ENCODE measurements around the gene RAB1A.

Gene RAB1A

GRCh38 chr2:65039640-65040039 is 90.3 kb downstream of the RAB1A start:
- Mint-ChIP-seq H3K36me3 (ENCODE audit: low read depth) (peaks cover 95% of the 10 kb centered on the region), H3K9me3 (peaks cover 11% of the 10 kb centered on the region), H3K4me1 (ENCODE audit: low read depth) (peaks cover 12% of the 10 kb centered on the region), H3K27me3 (no peaks in the 10 kb centered on the region), H3K4me3 (no peak overlapping the region), H3K27ac (no peak overlapping the region)
- intact Hi-C loops (cut with micrococcal nuclease), result loop anchor here (1.0 kb wide), 1 partner anchor 122 kb away; no protein-coding TSS in a partner anchor

- intact Hi-C loops (cut with micrococcal nuclease), result no loop called here
- Mint-ChIP-seq H3K27me3 (no peaks in the 10 kb centered on the region), H3K4me3 (no peak overlapping the region), H3K9me3 (no peaks in the 10 kb centered on the region), H3K4me1 (ENCODE audit: low read depth) (peaks cover 16% of the 10 kb centered on the region), H3K36me3 (ENCODE audit: low read depth) (peaks cover 85% of the 10 kb centered on the region), H3K27ac (no peak overlapping the region)
These were observed 92.7 kb downstream of the RAB1A start for GRCh38 chr2:65037178-65037577.

Measured in dendritic cell treated with granulocyte-macrophage colony-stimulating factor and Interleukin-4, amounts not matched to agents 40 ng/mL and 50 ng/mL, for 4 days (primary cell).